CD4-positive, alpha-beta T cell treated with Interleukin-6 at 100 ng/mL for 8 hours (primary cell): ENCODE results near the gene CBLIF.
A peak's percentile ranks its signal among the peaks of the same experiment; 100 is the strongest.
"Not testable (repeated sequence)": the region's sequence is repeated elsewhere in the genome, so short reads cannot be mapped to it uniquely, and the experiment has no call there.

Experiments
- DNase-seq: peaks from one replicate; pipeline ENCODE4 v3.0.0-alpha.2; 2020; ENCODE audit warnings: mixed read lengths, low spot score

The CBLIF gene

DNA sequence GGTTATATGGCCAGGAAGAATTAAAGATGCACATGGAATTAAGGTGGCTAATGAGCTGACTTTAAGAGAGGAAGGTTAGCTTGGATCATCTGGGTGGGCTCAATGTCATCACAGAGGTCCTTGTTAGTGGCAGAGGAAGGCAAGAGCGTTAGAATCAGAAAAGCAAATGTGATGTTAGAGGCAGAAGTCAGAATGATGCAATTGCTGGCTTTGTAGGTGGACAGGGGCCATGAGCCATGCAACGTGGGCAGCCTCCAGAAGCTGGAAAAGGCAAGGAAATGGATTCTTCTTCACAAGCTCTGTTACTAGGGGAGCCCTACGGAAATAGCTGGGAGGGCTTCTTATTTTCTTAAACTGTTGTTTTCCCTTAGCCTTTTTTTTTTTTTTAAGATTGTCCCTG lies 2.3 kb upstream of the CBLIF start:
- DNase-seq, result no peak

DNA sequence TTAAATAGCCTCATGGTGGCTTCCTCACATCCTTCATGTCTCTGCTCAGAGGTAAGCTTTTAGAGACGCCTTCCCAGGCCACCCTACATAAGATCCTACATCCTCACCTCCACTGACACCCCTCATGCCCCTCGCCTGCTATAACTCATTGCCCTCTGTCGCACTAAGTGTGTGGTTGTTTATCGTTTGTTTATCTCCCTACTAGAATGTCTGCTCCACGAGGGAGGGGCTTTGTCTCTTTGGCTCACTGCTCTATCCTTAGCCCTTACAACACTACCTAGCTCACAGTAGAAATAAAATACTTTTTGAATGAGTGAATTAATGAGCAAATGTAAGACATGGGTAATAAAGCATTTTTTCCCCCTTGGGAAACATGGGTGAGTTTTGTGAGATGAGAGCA lies 1.3 kb upstream of the CBLIF start:
- DNase-seq, result no peak

DNA sequence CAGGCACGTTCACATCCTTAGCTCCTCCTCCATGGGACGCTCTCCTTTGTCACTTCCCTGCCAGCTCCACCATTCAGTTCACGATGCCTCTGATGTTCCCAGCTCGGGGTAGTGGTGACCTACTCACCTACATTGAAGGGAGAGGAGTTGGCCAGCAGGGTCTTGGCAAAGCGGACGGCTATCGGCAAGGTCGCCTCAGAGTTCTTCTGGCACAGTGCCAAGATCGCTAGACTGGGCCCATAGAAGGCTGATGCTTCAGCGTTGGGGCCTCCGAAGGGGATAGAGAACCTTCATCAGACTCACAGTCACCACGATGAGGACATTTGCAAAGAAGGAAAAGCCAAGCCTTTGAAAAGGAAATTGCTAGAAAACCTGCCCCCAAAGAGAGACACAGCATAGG lies 3.0 kb downstream of the CBLIF start:
- no peak for DNase-seq

DNA sequence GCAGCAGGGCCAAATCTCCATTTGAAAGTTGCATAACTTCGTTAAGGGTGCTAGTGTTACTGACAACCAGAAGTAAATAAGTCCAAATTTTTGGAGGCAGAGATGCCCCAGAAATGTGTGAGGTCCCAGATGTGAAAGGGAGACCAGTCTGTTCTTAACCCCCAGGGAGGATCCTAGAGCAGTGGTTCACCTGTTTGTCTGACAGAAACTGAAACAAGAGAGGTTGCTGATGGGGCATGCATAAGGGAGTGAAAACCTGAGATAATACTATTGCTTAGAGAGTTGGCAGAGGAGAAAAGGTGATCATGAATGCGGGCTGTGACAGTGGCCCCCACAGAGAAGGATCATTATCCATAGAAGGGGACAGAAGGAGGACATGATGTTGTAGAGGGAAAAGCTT lies 3.8 kb downstream of the CBLIF start:
- no peak for DNase-seq

DNA sequence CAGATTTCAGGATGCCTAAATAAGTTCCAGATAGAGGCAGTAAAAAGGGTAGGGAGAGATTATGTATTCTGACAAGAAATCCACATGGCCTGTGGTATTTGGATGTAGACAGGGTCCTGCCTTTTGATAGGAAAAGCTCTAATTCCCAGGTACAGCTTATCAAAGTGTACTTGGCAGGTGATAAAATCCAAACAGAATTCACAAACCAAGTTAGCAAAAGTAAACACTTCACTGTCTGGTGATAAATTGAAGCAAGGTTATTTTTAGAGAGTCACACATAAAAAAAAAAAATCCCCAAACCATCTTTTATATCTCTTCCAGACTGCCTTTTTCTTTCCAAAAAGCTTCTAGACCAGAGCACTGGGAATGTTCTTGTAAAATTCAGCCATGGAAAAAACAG lies 5.7 kb downstream of the CBLIF start:
- no peak for DNase-seq

DNA sequence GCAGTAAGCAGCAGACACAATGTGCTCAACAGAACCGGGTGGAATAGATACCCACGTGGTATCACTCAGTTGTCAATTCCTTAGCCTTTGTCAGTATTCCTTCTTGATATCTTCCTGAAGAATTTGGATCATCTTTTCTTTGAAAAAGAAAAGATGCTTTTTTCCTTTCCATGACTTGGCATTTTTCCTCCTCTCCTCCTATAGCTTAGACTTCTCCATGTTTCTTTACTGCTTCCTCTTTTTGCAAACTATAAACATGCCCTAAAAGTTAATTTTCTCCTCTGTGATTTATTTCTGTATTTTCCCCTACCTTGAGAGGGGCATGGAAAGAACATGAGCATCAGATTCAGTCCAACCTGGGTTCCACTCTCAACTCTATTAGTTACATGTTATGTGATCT lies 11.7 kb downstream of the CBLIF start:
- DNase-seq, result no peak

DNA sequence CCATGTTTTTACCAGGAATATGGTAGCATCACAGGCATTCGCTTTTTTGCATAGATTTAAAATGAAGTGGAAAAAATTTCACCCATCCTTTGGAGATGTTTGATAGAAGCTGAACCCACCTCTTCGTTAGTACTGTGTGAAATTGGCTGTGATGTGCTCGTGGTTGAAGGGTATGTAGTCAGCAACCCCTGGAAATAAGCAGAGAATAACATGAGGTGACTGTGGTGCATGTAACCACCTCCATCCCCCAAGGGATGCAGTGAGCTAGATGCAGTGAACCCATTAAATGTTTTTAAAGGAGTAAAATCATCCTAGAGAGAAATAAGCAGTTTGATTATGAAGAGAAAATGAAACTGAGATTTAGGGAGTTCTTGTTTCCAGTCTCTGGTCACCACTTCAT lies 15.9 kb downstream of the CBLIF start:
- DNase-seq, result no peak

DNA sequence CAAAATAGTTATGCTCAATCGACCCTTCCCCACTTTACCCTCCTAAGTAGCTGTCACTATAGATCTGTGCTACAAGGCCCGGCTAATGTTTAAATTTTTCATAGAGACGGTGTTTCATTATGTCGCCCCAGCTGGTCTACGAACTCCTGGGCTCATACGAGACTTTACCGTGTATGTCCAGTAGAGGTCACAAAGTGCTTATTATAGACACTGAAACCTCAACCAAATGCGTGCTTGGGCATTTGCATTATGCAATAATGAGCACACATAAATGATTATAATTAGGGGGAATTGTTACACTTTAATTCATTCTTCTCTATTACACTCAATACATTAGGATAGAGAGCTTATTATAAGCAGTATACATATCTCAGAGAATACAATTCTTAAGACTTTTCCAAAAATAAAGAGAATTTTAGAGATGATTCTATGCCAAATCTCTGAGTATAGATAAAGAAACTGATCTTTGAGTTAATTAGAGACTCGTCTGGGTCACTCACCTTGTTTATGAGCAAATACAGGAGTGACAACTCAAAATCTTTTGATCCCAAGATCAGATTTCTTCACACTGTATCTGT lies 22.2 kb downstream of the CBLIF start:
- DNase-seq, result peak; percentile 35

DNA sequence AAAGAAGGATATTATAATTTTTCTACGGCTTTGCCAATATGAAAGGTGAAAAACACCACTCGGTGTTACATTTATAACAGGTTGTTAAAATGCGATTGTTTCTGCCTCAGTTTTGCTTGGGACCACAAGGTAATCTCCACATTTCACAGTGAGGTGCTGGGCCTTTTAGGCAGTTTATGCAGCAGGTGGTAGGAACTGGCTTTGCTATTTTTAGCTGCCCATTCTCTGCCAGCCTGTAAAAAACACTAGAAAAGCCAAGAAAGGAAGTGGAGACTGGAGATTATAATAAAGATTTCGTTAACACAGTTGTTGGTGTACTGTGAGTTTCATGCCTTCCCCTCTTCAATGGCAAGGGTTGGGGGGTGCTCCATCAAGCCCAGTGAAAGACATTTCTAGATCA lies 26.7 kb downstream of the CBLIF start:
- DNase-seq, result no peak

DNA sequence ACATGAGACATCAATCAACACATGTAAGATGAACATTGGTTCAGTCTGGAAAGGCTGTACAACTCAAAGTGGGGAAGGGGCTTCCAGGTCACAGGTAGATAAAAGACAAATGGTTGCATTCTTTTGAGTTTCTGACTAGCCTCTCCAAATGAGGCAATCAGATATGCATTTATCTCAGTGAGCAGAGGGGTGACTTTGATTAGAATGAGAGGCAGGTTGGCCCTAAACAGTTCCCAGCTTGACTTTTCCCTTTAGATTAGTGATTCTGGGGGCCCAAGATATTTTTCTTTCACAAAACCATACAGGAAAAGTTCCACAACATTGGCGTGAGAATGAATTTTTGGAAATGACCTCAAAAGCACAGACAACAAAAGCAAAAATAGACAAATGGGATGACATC lies 28.9 kb downstream of the CBLIF start:
- not testable (repeated sequence) for DNase-seq

DNA sequence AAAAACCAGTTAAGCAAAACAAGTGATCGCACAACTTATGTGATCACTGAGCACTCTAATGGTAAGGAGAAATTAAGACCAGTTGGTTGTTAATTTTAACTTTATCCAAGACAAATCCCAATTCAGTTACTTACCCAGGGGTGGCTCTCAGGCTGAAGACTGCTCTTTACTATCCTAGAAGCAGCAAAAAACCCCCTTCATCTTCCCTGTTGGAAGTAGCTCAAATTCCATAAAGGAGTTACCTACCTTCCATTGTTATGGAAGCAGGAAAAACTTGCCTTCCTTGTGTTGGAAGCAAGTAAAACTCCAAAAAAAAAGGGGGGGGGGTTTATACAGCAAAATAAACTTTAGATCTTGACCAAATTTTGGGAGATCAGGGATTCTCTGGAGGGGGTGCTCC lies 29.5 kb downstream of the CBLIF start:
- DNase-seq, result no peak

DNA sequence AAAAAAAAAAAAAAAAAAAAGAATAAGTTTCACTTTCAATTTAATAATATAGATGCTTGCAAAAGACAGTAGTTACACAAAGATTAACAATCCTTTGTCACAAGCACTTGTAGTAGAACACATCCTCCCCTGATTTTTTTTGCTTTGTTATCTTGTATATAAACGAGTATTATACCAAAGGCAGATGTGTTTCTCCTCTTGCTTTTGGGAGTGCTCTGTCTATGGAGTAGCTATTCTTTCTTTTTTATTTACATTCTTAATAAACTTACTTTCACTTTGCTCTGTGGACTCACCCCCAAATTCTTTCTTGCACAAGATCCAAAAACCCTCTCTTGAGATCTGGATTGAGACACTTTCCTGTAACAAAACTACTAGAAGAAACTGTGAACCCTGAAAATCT lies 31.3 kb downstream of the CBLIF start:
- no peak for DNase-seq

DNA sequence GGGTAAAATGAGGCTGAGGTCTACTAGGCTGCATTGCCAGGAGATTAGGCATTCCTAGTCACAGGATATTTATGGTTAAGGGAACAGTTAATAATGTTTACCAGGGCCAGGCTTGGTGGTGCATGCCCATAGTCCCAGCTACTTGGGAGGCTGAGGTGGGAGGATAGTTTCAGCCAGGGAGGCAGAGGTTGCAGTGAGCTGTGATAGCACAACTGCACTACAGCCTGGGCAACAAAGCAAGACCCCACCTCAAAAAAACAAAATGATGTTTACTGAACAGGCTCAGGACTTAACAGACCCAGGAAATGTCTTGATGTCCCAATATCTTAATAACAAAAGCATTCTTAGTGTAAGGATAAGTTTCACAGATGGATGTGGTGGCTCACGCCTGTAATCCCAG lies 31.9 kb downstream of the CBLIF start:
- no peak for DNase-seq

DNA sequence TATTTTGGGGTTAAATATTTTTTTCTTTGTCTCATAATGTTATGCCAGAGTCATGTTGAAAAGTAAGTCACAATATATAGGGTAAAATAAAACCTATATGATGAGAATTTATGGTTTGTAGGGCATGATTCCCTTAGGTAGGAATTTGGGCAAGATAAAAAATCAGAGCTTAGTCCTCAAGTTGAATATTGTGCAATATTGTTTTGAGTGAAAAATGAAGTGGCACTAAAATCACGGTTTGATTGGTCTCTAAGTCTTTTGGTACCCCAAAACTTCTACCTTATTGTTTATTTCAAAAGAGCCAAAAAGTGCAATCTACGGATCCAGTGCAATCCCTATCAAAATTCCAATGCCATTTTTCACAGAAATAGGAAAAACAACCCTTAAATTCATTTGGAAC lies 33.1 kb downstream of the CBLIF start:
- no peak for DNase-seq

DNA sequence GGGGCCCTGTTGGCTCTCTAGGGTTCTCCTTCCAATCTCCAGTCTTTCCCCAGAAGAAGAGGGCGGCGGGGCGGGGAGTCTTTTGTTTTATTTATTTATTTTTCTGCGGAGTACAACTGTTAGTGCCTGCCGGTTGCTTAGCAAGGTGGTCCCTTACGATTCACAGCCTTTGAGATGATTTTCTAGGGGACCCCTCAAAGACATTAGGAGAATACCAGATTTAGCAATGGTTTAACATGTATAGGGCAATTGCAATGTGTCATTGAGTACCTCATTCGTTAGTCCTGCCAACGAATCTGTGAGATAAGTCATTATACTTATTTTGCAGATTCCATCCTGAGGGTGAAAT lies 34.4 kb downstream of the CBLIF start:
- no peak for DNase-seq

DNA sequence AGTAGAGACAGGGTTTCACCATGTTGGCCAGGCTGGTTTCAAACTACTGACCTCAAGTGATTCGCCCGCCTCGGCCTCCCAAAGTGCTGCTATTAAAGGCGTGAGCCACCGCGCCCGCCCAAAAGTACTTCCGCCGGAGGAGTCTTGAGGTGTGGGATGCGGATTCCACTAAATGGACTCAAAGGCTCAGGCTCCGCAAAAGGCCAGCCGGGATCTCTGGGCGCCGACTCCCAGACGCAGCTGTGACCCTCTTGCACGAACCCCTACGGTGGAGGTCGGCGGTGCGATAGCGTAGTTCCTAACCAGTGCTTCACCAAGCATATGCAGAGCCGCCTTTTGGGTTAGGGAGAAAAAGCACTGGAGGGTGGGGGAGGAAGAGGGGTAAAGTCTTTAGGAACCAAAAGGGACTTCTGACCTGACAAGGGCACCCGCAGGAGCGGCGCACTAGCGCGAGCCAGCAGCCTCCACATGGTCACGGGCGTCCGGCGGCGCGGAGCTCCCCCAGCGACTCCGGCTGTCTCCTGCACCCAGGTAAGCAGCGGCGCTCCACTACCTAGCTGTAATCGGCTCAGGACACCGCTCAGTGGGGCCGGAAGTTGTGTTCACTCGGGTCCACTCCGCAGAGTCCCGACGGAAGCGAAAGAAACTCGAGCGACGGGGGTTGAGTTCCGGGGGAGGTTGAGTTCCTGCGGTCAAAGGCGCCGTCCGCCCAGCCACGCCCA lies 34.9 kb downstream of the CBLIF start, which contains the start of gene MRPL16:
Gene MRPL16, minus strand, starts transcription at position 590 of the 722 bp plus-strand sequence. Its CDS starts 120 bp downstream, at position 470.
- peak; percentile 87 for DNase-seq

DNA sequence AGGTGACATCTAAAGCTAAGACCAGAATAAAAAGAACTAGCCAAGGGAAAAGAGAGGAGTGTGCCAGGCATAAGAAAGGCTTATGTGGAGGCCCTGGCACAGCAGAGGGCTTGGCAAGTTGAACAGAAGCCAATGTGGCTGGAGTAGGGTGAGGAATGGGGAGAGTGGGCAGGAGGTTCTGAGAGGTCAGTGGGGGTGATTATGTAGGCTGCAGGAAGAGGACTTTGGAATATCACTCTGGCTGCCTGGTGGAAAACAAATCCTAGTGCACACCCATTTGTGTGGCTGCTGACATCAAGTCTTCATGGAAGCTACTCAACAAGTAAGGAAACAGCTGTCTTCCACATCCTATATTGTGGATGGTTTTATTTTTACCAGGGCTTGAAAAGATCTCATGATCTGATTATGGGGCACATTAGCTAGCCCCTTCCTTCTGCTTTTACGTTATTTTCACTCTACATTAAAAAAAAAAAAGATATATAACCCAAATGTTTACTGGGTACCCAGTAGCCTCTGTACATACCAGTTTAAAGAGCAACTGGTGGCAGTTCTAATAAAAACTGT lies 38.2 kb downstream of the CBLIF start:
- DNase-seq, result no peak

DNA sequence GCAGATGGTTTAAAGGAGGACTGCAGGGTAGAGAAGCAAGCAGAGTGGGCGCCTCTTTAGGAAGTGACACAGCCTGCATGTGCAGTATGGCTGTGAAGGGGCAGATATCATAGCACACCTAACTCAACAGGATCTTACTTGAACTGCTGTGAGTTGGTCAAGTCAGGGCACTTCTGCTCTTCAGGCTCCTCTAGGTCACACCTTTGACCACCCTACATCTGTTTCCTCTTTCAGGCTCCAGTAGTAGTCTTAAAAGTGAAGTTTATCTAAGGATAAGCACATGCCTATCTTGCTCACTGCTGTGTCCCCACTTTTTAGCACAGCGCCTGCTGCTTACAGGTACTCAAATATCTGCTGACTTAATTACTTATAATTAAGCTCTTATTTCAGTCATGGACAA lies 41.2 kb downstream of the CBLIF start:
- no peak for DNase-seq

DNA sequence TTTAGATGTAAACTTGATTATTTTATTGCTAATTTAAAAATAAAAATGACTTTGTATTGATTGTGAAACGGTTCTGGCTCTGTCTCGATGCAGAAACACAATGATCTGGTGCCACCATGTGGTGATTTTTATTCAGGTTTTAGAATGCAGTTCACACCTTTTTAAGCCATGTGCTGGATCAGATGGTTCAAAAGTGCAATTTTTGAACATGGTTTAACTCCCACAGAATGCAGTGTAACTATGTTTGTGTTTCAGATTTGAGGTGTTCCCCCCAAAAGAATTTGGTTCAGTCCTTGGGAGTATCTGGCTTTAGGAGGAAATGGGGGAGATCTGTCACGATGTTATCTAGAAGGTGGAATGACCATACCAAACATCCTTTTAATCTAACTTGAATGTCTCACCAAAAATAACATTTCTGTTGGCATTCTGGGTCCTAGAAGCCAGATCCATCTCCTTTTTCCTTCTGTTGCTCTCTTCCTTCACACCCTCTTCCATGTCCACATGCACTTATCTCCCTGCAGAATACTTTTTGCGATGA lies 42.6 kb downstream of the CBLIF start:
- peak; percentile 63 for DNase-seq

DNA sequence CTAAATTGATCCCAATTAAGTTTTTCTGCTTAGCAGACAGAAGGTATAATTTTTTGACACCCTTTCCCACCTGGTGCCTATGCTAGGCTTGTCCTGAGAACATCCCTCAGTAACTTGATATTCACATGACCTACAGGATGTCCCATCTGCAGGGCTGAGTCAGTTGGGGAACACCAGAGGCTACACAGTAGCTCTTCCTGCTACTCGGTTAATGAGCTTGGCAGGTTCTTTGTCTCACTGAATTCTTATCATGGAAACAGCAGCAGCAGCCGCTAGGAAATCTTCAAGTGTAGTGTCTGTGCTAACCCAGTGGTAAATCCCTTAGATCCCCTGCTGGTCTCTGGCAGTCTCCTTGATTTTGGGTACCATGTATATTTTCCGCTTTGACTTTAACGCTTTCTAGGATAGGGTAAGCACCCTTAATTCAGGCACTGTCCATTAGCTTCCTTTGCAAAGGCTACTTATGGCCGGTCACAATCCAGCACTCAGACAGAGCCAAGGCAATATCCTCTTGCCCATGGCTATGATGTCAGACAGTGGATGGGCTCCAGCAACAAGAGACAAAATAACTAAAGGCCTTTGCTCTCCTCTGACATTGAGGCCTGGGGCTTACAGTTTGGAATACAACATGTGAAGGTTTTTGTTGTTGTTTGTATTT lies 43.2 kb downstream of the CBLIF start:
- DNase-seq, result no peak

DNA sequence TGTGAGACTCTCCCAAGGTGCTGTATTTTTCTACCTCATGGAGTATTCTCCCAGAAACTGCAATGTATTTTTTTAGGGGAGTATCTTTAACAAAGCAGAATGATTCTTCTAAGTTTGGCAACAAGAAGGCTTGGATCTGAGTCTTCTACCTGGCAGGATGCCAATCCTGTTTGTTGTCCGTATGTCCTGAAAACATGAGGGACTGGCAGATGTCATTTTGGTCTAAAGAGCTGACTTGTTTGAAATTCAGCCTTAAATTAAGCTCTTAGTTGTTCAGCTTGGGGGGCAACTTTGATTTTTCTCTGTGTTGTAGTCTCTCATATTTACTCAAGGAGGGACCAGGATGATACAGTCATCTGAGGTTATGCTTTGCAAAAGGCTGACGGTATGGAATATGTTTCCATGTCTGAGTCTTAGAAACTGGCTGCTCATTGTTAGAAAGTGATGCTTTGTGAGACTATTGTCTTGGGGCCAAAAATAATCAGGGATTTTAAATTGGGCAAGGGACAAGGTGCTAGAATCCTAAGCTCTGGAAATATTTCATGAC lies 44.1 kb downstream of the CBLIF start:
- DNase-seq, result no peak

DNA sequence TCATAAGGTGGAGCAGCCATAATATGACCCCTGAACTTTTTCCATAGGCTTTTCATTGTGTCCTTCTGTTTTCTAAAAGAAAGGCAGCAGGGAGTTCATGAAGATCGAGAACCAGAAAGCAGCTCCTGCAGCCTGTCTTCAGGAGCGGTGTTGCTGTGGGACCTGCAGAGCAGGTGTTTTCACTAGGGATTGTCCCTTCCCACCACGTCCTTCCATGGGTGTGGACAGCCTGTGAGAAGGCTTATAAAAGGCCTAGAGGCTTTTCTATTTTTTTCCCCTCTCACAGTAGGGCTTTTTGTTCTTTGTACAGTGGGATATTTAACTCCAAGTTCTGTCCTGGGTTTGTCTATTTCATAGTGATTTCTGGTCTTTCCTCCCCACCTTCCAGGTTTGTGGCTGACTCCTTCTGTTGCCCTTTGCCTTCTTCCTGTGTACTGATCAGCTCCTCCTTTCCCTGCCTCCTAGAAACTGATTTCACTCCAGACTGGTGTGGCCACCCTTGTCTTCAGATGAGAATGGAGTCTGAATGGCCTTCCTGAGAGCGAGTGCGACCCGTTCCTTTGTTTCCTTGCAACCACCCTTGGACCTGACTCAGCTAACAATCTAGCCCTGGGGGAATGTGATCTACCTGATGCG lies 44.8 kb downstream of the CBLIF start:
- DNase-seq, result no peak
